ENCODE measurements around the gene SPATA9. TPM values are rescaled to one million over a fixed set of nuclear protein-coding genes. Genes with fewer than 3 reads are reported as not detected.

Gene SPATA9
- total and polyA plus RNA-seq, 11 donors = 0.17 to 0.99 (median 0.53) TPM; not detected in 7

DNA sequence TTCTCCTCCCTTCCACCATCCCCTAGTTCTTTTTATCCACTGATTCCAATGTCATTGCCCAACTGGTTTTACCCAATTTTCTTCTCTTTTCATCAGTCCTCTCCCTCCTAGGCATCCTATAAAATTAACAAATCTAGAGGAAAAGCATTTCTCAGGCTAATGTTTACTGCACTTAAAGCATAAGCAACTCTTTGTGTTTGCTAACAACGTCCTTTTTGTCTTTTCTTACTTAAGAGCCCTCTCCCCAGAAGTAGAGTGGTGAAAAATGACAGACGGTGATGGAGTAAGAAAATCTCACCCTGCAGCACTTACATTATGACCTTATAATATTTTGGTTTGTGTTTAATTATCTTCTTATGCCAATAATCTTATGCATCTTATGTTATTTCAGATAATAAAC is 1.6 kb upstream of the SPATA9 start:
- ATAC-seq (no peak), DNase-seq (no peak)
- TF ChIP-seq, protein P1, sequence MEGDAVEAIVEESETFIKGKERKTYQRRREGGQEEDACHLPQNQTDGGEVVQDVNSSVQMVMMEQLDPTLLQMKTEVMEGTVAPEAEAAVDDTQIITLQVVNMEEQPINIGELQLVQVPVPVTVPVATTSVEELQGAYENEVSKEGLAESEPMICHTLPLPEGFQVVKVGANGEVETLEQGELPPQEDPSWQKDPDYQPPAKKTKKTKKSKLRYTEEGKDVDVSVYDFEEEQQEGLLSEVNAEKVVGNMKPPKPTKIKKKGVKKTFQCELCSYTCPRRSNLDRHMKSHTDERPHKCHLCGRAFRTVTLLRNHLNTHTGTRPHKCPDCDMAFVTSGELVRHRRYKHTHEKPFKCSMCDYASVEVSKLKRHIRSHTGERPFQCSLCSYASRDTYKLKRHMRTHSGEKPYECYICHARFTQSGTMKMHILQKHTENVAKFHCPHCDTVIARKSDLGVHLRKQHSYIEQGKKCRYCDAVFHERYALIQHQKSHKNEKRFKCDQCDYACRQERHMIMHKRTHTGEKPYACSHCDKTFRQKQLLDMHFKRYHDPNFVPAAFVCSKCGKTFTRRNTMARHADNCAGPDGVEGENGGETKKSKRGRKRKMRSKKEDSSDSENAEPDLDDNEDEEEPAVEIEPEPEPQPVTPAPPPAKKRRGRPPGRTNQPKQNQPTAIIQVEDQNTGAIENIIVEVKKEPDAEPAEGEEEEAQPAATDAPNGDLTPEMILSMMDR (IDR thresholded peaks at IDR 0.05) = no peak
- no peak for TF ChIP-seq POLR2A (IDR thresholded peaks at IDR 0.05)
- intact Hi-C loops (cut with DNase I) = no loop called here
- WGBS, 4 donors = 83 to 96% (median 90%) methylated on average over 2 of the region's 2 CpGs
- Histone ChIP-seq H3K4me3 (no peak overlapping the region), H3K9me3 (no peaks in the 10 kb centered on the region), H3K36me3 (no peaks in the 10 kb centered on the region), H3K27ac (no peak overlapping the region), H3K27me3 (no peaks in the 10 kb centered on the region), H3K4me1 (peaks cover 0 to 3% (median 0%) of the 10 kb centered on the region in 12 donors)

DNA sequence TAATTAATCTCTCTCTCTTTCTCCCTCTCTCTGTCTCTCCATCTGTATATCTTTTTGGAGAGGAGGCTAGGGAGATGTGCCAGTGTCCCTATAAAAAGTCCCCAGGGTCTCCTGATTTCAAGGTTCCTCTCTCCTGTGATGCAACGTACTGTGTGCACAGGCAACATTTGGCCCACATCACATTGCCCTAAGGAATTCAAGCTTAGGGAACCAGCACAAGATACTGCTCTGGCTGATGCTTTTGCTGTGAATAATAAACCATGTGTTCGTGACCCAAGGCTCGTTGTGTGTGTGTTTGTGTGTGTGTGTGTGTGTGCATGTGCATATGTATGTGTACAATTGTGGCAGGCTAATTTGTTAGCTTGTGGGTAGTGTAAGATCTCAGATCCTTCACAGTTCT is 9.7 kb downstream of the SPATA9 start:
- H3K4me3 ChIP-seq = no peak overlapping the region
- peaks cover 0 to 36% (median 17%) of the 10 kb centered on the region in 12 donors for H3K4me1 ChIP-seq
- no peaks in the 10 kb centered on the region for H3K9me3 ChIP-seq
- 40 to 69% (median 61%) methylated on average over 3 of the region's 3 CpGs for WGBS, 4 donors
- no peak overlapping the region for H3K27ac ChIP-seq
- ATAC-seq (peak in 2 of 4 donors; percentile 35 to 41), DNase-seq (peak in 1 of 5 donors; percentile 26)
- no peaks in the 10 kb centered on the region for H3K36me3 ChIP-seq
- no peaks in the 10 kb centered on the region for H3K27me3 ChIP-seq
- TF ChIP-seq, protein P1 (IDR thresholded peaks at IDR 0.05) = no peak
- no peak for TF ChIP-seq POLR2A (IDR thresholded peaks at IDR 0.05)
- intact Hi-C loops (cut with DNase I) = loop anchor here in 2 of 10 donors (5.0 kb wide), 2 partner anchors 39 to 99 kb away; no protein-coding TSS in a partner anchor

DNA sequence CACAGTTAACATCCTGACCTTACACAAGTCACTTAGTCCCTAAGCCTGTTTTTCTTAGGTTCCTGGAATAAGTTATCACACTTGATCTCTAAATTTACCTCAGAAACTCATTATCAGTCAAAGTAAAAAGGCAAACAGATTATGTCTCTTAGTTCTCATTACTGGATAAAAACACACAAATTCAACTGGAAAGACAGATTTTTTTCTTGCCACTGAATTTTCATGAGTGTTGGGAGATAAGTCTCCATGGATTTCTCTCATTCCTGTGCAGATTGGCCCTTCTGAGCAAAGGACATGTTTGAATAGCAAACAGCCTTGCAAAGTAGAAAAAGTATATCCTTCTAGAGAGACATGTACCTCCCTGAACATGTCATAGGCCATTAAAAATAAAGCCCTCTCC is 10.2 kb downstream of the SPATA9 start:
- no peaks in the 10 kb centered on the region for H3K27me3 ChIP-seq
- H3K9me3 ChIP-seq = no peaks in the 10 kb centered on the region
- intact Hi-C loops (cut with DNase I) = loop anchor here in 2 of 10 donors (5.0 kb wide), 2 partner anchors 40 to 100 kb away; no protein-coding TSS in a partner anchor
- peak overlapping the region in 1 of 12 donors; percentile 17 for H3K27ac ChIP-seq
- ATAC-seq (no peak), DNase-seq (no peak)
- peaks cover 0 to 36% (median 17%) of the 10 kb centered on the region in 12 donors for H3K4me1 ChIP-seq
- TF ChIP-seq POLR2A (IDR thresholded peaks at IDR 0.05) = no peak
- TF ChIP-seq, protein P1 (IDR thresholded peaks at IDR 0.05) = no peak
- no peaks in the 10 kb centered on the region for H3K36me3 ChIP-seq
- no peak overlapping the region for H3K4me3 ChIP-seq

DNA sequence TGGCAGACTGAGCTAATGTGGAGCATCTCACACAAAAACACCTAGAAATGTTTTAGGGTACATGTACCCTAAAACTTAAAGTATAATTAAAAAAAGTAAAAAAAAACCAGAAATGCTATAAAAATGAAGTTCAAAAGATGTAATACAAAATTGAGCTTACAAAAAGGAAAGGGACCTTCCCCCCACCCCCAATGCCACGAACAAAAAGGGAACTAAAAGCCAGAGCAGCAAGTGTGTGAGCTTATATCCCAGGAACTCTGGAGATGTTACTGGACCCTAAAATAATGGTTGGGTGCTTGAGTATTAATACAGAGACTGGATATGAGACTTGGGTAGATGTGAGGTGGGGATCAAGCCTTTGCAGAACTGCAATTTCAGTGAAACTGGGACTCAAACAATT is 11.0 kb downstream of the SPATA9 start:
- Histone ChIP-seq H3K4me3 (no peak overlapping the region), H3K9me3 (no peaks in the 10 kb centered on the region), H3K4me1 (peaks cover 0 to 36% (median 17%) of the 10 kb centered on the region in 12 donors), H3K27me3 (no peaks in the 10 kb centered on the region), H3K36me3 (no peaks in the 10 kb centered on the region), H3K27ac (no peak overlapping the region)
- DNase-seq (no peak), ATAC-seq (no peak)
- no peak for TF ChIP-seq POLR2A (IDR thresholded peaks at IDR 0.05)
- TF ChIP-seq, protein P1 (IDR thresholded peaks at IDR 0.05) = no peak
- 62 to 74% (median 70%) methylated on average over 1 of the region's 1 CpG for WGBS, 4 donors
- intact Hi-C loops (cut with DNase I) = loop anchor here in 3 of 10 donors (2.0 to 5.0 kb wide), 3 partner anchors 40 to 100 kb away; no protein-coding TSS in a partner anchor
